GM19351 (cell line): ENCODE measurements around the gene SMPD1.
"Not testable (repeated sequence)": the region's sequence is repeated elsewhere in the genome, so short reads cannot be mapped to it uniquely, and the experiment has no call there.

Experiments
- ATAC-seq: cut with Tn5 transposase; IDR thresholded peaks from one replicate; pipeline ENCODE4 v1.9.1; 2021; ENCODE audit warnings: mild to moderate bottlenecking, moderate library complexity; ENCODE audit not compliant: unreplicated experiment

SMPD1 gene

GRCh38 chr11:6387811-6388599, 2.3 kb upstream of the SMPD1 start:
- no peak for ATAC-seq

DNA sequence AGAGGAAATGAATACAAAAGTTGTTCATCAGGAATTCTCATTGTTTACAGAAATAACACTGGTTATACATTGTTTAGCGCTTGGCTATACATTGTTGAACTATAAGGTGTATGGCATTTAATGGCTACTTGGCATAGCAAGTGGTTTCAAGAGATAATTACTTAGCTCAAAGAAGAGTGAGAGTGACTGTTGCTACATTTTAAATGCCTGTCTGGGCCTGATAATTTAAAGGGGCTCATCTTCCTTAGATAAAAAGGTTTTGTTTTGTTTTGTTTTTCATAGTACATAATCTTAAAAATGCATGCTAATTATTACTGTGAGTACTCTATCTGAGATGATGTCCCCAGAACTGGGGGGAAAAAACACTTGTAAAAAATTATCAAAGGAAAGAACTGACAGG, 1.5 kb upstream of the SMPD1 start:
- ATAC-seq = no peak

- ATAC-seq = peak; percentile 9
These were observed 620 bp downstream of the SMPD1 start for GRCh38 chr11:6390718-6391469.

DNA sequence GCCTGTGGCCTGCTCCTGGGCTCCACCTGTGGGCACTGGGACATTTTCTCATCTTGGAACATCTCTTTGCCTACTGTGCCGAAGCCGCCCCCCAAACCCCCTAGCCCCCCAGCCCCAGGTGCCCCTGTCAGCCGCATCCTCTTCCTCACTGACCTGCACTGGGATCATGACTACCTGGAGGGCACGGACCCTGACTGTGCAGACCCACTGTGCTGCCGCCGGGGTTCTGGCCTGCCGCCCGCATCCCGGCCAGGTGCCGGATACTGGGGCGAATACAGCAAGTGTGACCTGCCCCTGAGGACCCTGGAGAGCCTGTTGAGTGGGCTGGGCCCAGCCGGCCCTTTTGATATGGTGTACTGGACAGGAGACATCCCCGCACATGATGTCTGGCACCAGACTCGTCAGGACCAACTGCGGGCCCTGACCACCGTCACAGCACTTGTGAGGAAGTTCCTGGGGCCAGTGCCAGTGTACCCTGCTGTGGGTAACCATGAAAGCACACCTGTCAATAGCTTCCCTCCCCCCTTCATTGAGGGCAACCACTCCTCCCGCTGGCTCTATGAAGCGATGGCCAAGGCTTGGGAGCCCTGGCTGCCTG, 1.4 kb downstream of the SMPD1 start:
- no peak for ATAC-seq

DNA sequence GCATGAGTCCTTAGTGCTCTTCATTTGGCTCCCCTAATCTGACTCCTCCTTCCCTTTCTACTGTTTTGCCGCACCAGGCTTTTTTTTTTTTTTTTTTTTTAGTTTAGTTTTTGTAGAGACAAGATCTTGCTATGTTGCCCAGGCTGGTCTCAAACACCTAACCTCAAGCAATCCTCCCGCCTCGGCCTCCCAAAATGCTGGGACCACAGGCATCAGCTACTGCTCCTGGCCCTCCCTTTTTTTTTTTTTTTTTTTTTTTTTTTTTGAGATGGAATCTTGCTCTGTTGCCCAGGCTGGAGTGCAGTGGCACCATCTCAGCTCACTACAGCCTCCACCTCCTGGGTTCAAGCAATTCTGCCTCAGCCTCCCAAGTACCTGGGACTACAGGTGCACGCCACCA, 2.0 kb downstream of the SMPD1 start:
- ATAC-seq = not testable (repeated sequence)

- no peak for ATAC-seq
These were observed 3.9 kb downstream of the SMPD1 start for GRCh38 chr11:6393989-6394670.

DNA sequence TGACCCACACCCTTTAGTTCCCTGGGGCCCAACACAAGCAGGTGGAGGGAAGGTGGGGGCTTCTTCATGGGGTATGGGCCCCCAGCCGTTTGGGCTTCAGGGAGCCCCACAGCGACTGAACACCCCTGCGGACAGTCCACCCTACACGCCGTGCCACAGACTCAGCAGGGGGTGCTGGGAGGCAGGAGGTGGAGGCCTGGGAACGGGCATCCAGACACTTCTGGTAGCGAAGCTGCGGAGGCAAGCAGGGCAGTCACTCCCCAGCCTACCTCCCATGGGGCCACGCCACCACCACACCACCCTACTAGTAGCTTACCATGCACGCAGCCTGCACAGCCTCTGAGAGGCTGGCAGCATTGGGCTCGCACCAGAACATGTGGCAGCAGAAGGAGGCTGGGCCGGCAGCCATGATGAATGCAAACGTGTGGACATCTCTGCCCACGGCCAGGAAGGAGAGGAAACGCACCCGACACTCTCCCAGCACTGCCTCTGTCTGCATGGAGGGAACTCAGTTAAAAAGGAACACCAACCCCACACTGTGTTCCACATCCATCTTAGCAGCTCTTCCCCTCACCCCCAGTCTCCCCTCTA, 5.3 kb downstream of the SMPD1 start:
- ATAC-seq = no peak

- no peak for ATAC-seq
These were observed 6.9 kb downstream of the SMPD1 start for GRCh38 chr11:6397156-6397555.

- ATAC-seq = no peak
These were observed 7.4 kb downstream of the SMPD1 start for GRCh38 chr11:6397636-6398035.

- no peak for ATAC-seq
These were observed 10.4 kb downstream of the SMPD1 start for GRCh38 chr11:6400431-6401345.

- no peak for ATAC-seq
These were observed 11.2 kb downstream of the SMPD1 start for GRCh38 chr11:6401464-6401863.

DNA sequence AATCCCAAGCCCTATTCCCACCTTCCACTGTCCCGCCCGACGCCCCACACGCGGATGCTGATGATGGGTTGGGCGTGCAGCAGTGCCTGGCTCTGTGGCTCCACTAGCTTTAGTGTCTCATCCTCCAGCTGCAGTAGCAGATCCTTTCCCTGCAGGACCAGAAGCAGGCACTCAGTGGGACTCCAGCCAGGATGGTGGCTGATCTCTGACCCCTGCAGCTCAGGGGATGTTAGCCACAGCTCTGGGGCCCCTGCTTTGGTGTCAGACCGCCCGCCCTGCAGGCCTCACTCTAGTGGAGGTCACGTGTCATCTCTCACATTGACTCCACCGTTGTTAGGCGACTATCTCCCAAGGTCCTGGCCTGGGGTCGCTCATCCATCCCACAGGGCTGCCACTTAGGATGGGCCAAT, 11.8 kb downstream of the SMPD1 start:
- peak; percentile 63 for ATAC-seq

- peak; percentile 91 for ATAC-seq
These were observed 12.3 kb downstream of the SMPD1 start for GRCh38 chr11:6402561-6402981.

DNA sequence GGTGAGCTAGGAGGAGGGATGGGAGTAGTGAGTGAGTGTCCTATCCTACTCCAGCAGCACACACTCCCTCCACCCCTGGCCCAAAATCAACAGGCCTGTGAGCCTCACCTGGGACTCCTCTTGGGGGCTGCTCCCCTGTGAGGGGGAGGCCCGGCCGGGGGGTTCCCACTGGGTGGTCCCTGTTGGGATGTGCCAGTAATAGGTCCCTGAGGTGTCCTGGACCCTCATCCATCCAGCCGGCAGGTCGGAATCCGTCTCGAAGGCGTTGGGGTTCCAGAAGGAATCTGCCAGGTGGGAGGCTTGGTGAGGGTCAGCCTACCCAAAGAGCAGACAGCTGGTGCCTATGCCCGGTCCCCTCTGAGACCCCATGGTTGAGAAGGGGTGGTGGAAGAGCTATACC, 13.3 kb downstream of the SMPD1 start:
- no peak for ATAC-seq

DNA sequence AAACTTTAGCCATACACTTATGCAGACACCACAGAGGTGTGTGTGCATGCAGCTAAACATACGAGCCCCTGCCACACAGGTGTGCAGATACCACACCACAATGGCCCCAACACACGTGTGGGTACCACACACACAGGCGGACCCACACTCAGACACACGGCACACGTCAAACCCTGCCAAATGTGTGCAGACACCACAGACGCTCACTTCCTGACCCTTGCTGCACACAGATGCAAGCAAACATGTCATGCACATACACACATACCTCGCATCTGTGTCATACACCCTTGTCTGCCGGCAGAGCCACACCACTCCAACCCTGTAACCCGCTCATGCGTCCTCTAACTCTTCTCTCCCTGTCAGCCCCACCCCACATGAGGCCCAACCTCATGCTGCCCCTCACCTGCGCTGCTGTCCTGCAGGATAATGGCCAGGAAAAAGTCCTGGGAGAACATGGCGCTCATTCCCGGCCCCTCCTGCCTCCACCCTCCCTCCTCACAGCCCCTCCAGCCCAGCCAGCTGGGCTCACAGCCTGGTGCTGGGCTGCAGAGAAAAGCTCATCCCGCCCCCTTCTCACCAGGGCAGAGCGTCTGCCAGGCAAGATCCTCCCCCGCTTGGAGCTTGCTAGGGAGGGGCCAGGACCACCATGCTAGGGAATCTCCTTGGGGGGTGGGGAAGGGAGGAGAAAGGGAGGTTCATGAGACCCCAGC, 14.2 kb downstream of the SMPD1 start:
- no peak for ATAC-seq

- no peak for ATAC-seq
These were observed 14.9 kb downstream of the SMPD1 start for GRCh38 chr11:6405052-6405667.

GRCh38 chr11:6405846-6406245, 15.6 kb downstream of the SMPD1 start:
- no peak for ATAC-seq

- ATAC-seq = no peak
These were observed 16.1 kb downstream of the SMPD1 start for GRCh38 chr11:6406370-6406769.
